ENCODE measurements around the gene FKBP11.

DNA sequence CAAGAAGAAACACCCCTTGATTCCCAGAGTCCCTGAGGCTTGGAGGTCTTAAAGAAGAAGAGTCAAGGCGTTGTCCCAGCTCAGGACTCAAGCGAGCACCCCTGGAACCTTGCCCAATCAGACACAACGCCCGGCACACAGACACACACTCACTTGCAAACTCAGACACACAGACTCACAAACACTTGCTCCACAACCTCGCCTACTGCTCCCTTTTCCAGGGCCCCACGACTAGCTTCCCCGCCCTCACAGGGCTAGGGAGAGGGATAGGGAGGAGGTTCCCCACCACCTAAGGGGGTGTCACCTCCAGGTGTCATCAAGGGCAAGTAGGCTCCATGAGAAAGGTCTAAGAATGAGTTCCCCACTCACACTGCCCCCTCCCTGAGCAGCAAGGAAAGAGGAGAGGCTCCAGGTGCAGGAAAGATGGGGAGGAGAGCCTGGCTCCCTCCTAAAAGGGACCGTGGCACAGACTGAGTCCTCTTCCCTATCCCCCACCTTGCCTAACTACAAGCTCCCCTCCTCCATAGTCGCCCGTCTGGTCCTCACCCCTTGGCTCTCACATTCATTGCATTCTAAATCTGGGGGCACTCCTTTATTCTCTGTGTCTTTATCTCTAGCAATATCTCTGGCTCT lies 45.5 kb upstream of the FKBP11 start:
- TF ChIP-seq, protein P1, sequence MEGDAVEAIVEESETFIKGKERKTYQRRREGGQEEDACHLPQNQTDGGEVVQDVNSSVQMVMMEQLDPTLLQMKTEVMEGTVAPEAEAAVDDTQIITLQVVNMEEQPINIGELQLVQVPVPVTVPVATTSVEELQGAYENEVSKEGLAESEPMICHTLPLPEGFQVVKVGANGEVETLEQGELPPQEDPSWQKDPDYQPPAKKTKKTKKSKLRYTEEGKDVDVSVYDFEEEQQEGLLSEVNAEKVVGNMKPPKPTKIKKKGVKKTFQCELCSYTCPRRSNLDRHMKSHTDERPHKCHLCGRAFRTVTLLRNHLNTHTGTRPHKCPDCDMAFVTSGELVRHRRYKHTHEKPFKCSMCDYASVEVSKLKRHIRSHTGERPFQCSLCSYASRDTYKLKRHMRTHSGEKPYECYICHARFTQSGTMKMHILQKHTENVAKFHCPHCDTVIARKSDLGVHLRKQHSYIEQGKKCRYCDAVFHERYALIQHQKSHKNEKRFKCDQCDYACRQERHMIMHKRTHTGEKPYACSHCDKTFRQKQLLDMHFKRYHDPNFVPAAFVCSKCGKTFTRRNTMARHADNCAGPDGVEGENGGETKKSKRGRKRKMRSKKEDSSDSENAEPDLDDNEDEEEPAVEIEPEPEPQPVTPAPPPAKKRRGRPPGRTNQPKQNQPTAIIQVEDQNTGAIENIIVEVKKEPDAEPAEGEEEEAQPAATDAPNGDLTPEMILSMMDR (IDR thresholded peaks at IDR 0.05; ENCODE audit: control extremely low read depth in 1 of 3, insufficient read depth in 1 of 3, low read depth in 1 of 3, low read length in 3 of 3), result no peak
- TF ChIP-seq PHF8 (conservative IDR thresholded peaks at IDR 0.05; ENCODE audit: low read depth, low read length), result no peak
- TF ChIP-seq CBX8 (IDR thresholded peaks at IDR 0.05; ENCODE audit: borderline replicate concordance, low read depth, low read length), result no peak
- TF ChIP-seq TCF12 (IDR thresholded peaks at IDR 0.05; ENCODE audit: low read depth, low read length), result no peak
- no peak for TF ChIP-seq CREB1 (IDR thresholded peaks at IDR 0.05)
- no peak for TF ChIP-seq BRCA1 (IDR thresholded peaks at IDR 0.05; ENCODE audit: low read depth, low read length)
- TF ChIP-seq SP2 (IDR thresholded peaks at IDR 0.05; ENCODE audit: low read length), result no peak
- no peak for TF ChIP-seq RFX5 (IDR thresholded peaks at IDR 0.05; ENCODE audit: borderline replicate concordance, low read depth, low read length)
- TF ChIP-seq SP1 (IDR thresholded peaks at IDR 0.05; ENCODE audit: low read depth, low read length), result no peak
- TF ChIP-seq HDAC6 (IDR thresholded peaks at IDR 0.05; ENCODE audit: low read depth, low read length), result no peak

Data from H1 (cell line).